ENCODE data around the gene REV1.

REV1 gene

GRCh38 chr2:99468155-99468554 lies 21.7 kb downstream of the REV1 start:
- no peak for TF ChIP-seq CTCF (IDR thresholded peaks at IDR 0.05; ENCODE audit: borderline replicate concordance, insufficient read depth, low read depth, low read length)

GRCh38 chr2:99467390-99467789 lies 22.4 kb downstream of the REV1 start:
- H3K4me3 ChIP-seq (ENCODE audit: low read depth, low read length), result no peak overlapping the region
- TF ChIP-seq CTCF (IDR thresholded peaks at IDR 0.05; ENCODE audit: borderline replicate concordance, insufficient read depth, low read depth, low read length), result no peak

More at GRCh38 chr2:99468155-99468554, 21.7 kb downstream of the REV1 start:
- H3K4me3 ChIP-seq (ENCODE audit: low read depth, low read length), result no peak overlapping the region

- no peak for TF ChIP-seq CTCF (IDR thresholded peaks at IDR 0.05; ENCODE audit: borderline replicate concordance, insufficient read depth, low read depth, low read length)
- H3K4me3 ChIP-seq (ENCODE audit: low read depth, low read length), result no peak overlapping the region
Observed at GRCh38 chr2:99461828-99462483, 27.9 kb downstream of the REV1 start.

- TF ChIP-seq CTCF (IDR thresholded peaks at IDR 0.05; ENCODE audit: borderline replicate concordance, insufficient read depth, low read depth, low read length), result no peak
- no peak overlapping the region for H3K4me3 ChIP-seq (ENCODE audit: low read depth, low read length)
Observed at GRCh38 chr2:99458529-99458928, 31.3 kb downstream of the REV1 start.

- no peak for TF ChIP-seq CTCF (IDR thresholded peaks at IDR 0.05; ENCODE audit: borderline replicate concordance, insufficient read depth, low read depth, low read length)
- H3K4me3 ChIP-seq (ENCODE audit: low read depth, low read length), result no peak overlapping the region
Observed at GRCh38 chr2:99451686-99452085, 38.1 kb downstream of the REV1 start.

GRCh38 chr2:99451280-99451679 lies 38.5 kb downstream of the REV1 start:
- no peak for TF ChIP-seq CTCF (IDR thresholded peaks at IDR 0.05; ENCODE audit: borderline replicate concordance, insufficient read depth, low read depth, low read length)
- H3K4me3 ChIP-seq (ENCODE audit: low read depth, low read length), result no peak overlapping the region

- no peak for TF ChIP-seq CTCF (IDR thresholded peaks at IDR 0.05; ENCODE audit: borderline replicate concordance, insufficient read depth, low read depth, low read length)
- H3K4me3 ChIP-seq (ENCODE audit: low read depth, low read length), result no peak overlapping the region
Observed at GRCh38 chr2:99450199-99450598, 39.6 kb downstream of the REV1 start.

Measured in GM12875 (cell line).